Endodermal cell (in vitro differentiated cells): ENCODE measurements around the gene CHST9. TPM values are rescaled to one million over a fixed set of nuclear protein-coding genes. Genes with fewer than 3 reads are reported as not detected.
A peak's percentile ranks its signal among the peaks of the same experiment; 100 is the strongest.

Source experiments
- DNase-seq: peaks from one replicate; pipeline ENCODE4 v3.0.0-alpha.2; 2017
- H3K27ac ChIP-seq: 2 replicates; pipeline ENCODE4 v1.5.1; 2013; ENCODE audit warnings: mild to moderate bottlenecking, low read depth, low read length, moderate library complexity
- H3K27me3 ChIP-seq: 2 replicates; pipeline ENCODE4 v1.6.1; 2013; ENCODE audit warnings: mild to moderate bottlenecking, low read length, moderate library complexity; ENCODE audit not compliant: insufficient read depth, control insufficient read depth, poor library complexity, severe bottlenecking
- H3K36me3 ChIP-seq: 2 replicates; pipeline ENCODE4 v1.7.0; 2013; ENCODE audit warnings: mild to moderate bottlenecking, low read length, moderate library complexity; ENCODE audit not compliant: control insufficient read depth, insufficient read depth
- H3K4me1 ChIP-seq: one replicate; pipeline ENCODE4 v1.7.0; 2013; ENCODE audit warnings: low read length; ENCODE audit not compliant: control insufficient read depth, insufficient read depth
- H3K4me3 ChIP-seq: 2 replicates; pipeline ENCODE4 v1.5.1; 2013; ENCODE audit warnings: mild to moderate bottlenecking, low read length, moderate library complexity
- H3K9ac ChIP-seq: 2 replicates; pipeline ENCODE4 v1.6.1; 2013; ENCODE audit warnings: mild to moderate bottlenecking, low read length, moderate library complexity; ENCODE audit not compliant: poor library complexity, severe bottlenecking; ENCODE audit errors: extremely low read depth
- H3K9me3 ChIP-seq: 2 replicates; pipeline ENCODE4 v1.6.1; 2013; ENCODE audit warnings: mild to moderate bottlenecking, low read length, moderate library complexity; ENCODE audit not compliant: control insufficient read depth
- H3K27ac Mint-ChIP-seq: 2 replicates; pipeline ENCODE4 v1.8.0; 2020; ENCODE audit warnings: mixed read lengths
- H3K27me3 Mint-ChIP-seq: 2 replicates; pipeline ENCODE4 v1.8.0; 2021; ENCODE audit warnings: mild to moderate bottlenecking, mixed read lengths; ENCODE audit not compliant: insufficient read depth
- H3K36me3 Mint-ChIP-seq: 2 replicates; pipeline ENCODE4 v1.8.0; 2020; ENCODE audit warnings: low read depth, mixed read lengths
- H3K4me1 Mint-ChIP-seq: 2 replicates; pipeline ENCODE4 v1.8.0; 2020; ENCODE audit warnings: mixed read lengths
- H3K4me3 Mint-ChIP-seq: 2 replicates; pipeline ENCODE4 v1.8.0; 2020; ENCODE audit warnings: mild to moderate bottlenecking, moderate library complexity, mixed read lengths
- H3K9me3 Mint-ChIP-seq: 2 replicates; pipeline ENCODE4 v1.8.0; 2020; ENCODE audit warnings: mild to moderate bottlenecking, mixed read lengths
- WGBS, 2 experiments: methylation state at CpG; one replicate each; pipeline versions ENCODE4 v1.1.5 to v1.1.7; 2013; ENCODE audit warnings: missing lambda C conversion rate in 2 of 2, mixed read lengths in 1 of 2; ENCODE audit not compliant: insufficient coverage in 1 of 2, insufficient read length in 1 of 2; 5-methylcytosine and 5-hydroxymethylcytosine counted together
- total RNA-seq, 2 donors: library from RNA; stranded (reverse); fragmentation: NEBNext Ultra II Directional in 1 of 2; extraction: Animal tissue kit (Norgen Biotek cat#: 25700) in 1 of 2; gene quantifications; 2 replicates in 1 of 2; 3 replicates in 1 of 2; pipeline ENCODE4 v1.2.1, GENCODE V29; 2021
- TF ChIP-seq, protein P1 (sequence below): fragments of 200-600 bp; sonication (generic); conservative IDR thresholded peaks from 2 replicates; pipeline ENCODE4 v1.5.0; 2021; ENCODE audit warnings: antibody characterized with exemption, mild to moderate bottlenecking

Gene CHST9
- total RNA-seq, 2 donors from 2014 or later = 47.5 to 75.8 TPM

DNA sequence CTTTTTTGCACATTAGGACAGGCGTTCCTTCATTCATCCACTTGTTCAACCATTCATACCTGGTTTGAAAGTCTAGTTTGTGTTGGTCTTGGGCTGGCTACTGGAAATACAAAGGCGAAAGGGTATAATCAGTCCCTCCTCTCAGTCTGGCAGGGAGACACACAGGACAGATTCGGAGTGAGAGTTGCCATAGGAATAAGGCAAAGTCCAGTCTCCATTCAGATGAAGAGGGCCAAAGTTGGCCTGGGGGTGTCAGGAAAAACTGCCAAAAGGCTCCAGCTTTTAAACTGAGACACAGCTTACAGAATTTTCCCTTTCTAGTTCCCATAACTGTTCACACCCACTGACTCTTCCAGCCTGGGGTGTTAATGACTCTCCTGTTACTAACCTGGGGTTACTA, 223.3 kb downstream of the CHST9 start:
- TF ChIP-seq, protein P1, sequence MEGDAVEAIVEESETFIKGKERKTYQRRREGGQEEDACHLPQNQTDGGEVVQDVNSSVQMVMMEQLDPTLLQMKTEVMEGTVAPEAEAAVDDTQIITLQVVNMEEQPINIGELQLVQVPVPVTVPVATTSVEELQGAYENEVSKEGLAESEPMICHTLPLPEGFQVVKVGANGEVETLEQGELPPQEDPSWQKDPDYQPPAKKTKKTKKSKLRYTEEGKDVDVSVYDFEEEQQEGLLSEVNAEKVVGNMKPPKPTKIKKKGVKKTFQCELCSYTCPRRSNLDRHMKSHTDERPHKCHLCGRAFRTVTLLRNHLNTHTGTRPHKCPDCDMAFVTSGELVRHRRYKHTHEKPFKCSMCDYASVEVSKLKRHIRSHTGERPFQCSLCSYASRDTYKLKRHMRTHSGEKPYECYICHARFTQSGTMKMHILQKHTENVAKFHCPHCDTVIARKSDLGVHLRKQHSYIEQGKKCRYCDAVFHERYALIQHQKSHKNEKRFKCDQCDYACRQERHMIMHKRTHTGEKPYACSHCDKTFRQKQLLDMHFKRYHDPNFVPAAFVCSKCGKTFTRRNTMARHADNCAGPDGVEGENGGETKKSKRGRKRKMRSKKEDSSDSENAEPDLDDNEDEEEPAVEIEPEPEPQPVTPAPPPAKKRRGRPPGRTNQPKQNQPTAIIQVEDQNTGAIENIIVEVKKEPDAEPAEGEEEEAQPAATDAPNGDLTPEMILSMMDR = no peak
- H3K36me3 Mint-ChIP-seq = peaks cover 4% of the 10 kb centered on the region
- H3K9me3 Mint-ChIP-seq = peaks cover 2% of the 10 kb centered on the region
- no peak for DNase-seq
- H3K27me3 Mint-ChIP-seq = no peaks in the 10 kb centered on the region
- H3K4me1 Mint-ChIP-seq = peaks cover 5% of the 10 kb centered on the region
- H3K9ac ChIP-seq = no peak overlapping the region
- H3K27ac Mint-ChIP-seq = no peak overlapping the region
- no peaks in the 10 kb centered on the region for H3K27me3 ChIP-seq
- H3K4me3 Mint-ChIP-seq = no peak overlapping the region
- H3K9me3 ChIP-seq = no peaks in the 10 kb centered on the region
- no peak overlapping the region for H3K27ac ChIP-seq
- no peak overlapping the region for H3K4me3 ChIP-seq
- H3K4me1 ChIP-seq = no peaks in the 10 kb centered on the region
- WGBS, 2 experiments = 84 to 90% methylated on average over 2 to 3 of the region's 3 CpGs
- no peaks in the 10 kb centered on the region for H3K36me3 ChIP-seq

DNA sequence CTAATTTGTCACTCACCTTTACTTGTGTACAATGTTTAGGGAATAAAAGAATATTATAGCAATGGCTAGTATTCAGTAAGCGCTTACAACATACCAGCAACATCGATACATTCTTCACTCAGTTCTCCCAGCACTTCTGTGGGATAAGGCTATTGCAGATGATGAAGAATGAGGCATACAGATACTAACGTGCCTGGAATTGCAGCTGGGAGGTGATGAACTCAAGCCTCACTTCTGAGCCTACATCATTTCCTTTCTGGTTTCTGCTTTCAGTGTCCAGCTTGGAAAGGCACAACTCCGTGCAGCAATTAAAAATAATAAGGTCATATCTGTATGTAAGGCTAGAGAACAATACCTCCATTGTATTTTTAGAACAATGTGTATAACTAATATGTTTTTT, 224.2 kb downstream of the CHST9 start:
- Mint-ChIP-seq H3K4me1 (peaks cover 5% of the 10 kb centered on the region), H3K36me3 (peaks cover 4% of the 10 kb centered on the region), H3K27ac (no peak overlapping the region), H3K4me3 (no peak overlapping the region), H3K9me3 (peaks cover 2% of the 10 kb centered on the region), H3K27me3 (no peaks in the 10 kb centered on the region)
- Histone ChIP-seq H3K27ac (no peak overlapping the region), H3K27me3 (no peaks in the 10 kb centered on the region), H3K36me3 (no peaks in the 10 kb centered on the region), H3K9ac (no peak overlapping the region), H3K4me1 (no peaks in the 10 kb centered on the region), H3K9me3 (no peaks in the 10 kb centered on the region), H3K4me3 (no peak overlapping the region)
- 95% methylated on average over 4 of the region's 4 CpGs; no CpG with 5 or more reads in 1 of the 2 experiments for WGBS, 2 experiments
- DNase-seq = no peak
- TF ChIP-seq, protein P1 = no peak

- no peaks in the 10 kb centered on the region for H3K27me3 ChIP-seq
- no peaks in the 10 kb centered on the region for H3K4me1 ChIP-seq
- H3K36me3 ChIP-seq = no peaks in the 10 kb centered on the region
- no peak overlapping the region for H3K27ac Mint-ChIP-seq
- peaks cover 2% of the 10 kb centered on the region for H3K9me3 Mint-ChIP-seq
- peak; percentile 82 for DNase-seq
- TF ChIP-seq, protein P1 = no peak
- no peak overlapping the region for H3K9ac ChIP-seq
- H3K36me3 Mint-ChIP-seq = peaks cover 7% of the 10 kb centered on the region
- no peak overlapping the region for H3K4me3 Mint-ChIP-seq
- peak overlapping the region; percentile 70 for H3K27ac ChIP-seq
- no peaks in the 10 kb centered on the region for H3K27me3 Mint-ChIP-seq
- 10 to 34% methylated on average over 2 to 4 of the region's 4 CpGs for whole genome bisulfite sequencing, 2 experiments
- no peaks in the 10 kb centered on the region for H3K9me3 ChIP-seq
- no peak overlapping the region for H3K4me3 ChIP-seq
- H3K4me1 Mint-ChIP-seq = peaks cover 5% of the 10 kb centered on the region
Observed at GRCh38 chr18:26956863-26957262, 228.2 kb downstream of the CHST9 start.
